Right lobe of liver (tissue), 4 donors: Measurements from ENCODE around the gene ULK1.

Experiments
- POLR2A ChIP-seq: fragments of 450-650 bp; IDR thresholded peaks from one replicate; pipeline ENCODE4 v1.6.1; 2017; ENCODE audit warnings: antibody characterized with exemption, mild to moderate bottlenecking
- TF ChIP-seq, protein P1 (sequence below), 4 donors: fragments of 200-600 bp in 3 of 4; fragments of 450-650 bp in 1 of 4; IDR thresholded peaks; one replicate each; pipeline versions ENCODE4 v1.5.1 to v1.8.0; 2016 to 2022; ENCODE audit warnings: antibody characterized with exemption in 4 of 4, mild to moderate bottlenecking in 2 of 4
- donor health status: DM: no; HTN: no; CAD: no.
- donor health status: DM: no; HTN: no; CAD: no.
- donor health status: DM: no; HTN: yes; CAD: no.

- TF ChIP-seq, protein P1, sequence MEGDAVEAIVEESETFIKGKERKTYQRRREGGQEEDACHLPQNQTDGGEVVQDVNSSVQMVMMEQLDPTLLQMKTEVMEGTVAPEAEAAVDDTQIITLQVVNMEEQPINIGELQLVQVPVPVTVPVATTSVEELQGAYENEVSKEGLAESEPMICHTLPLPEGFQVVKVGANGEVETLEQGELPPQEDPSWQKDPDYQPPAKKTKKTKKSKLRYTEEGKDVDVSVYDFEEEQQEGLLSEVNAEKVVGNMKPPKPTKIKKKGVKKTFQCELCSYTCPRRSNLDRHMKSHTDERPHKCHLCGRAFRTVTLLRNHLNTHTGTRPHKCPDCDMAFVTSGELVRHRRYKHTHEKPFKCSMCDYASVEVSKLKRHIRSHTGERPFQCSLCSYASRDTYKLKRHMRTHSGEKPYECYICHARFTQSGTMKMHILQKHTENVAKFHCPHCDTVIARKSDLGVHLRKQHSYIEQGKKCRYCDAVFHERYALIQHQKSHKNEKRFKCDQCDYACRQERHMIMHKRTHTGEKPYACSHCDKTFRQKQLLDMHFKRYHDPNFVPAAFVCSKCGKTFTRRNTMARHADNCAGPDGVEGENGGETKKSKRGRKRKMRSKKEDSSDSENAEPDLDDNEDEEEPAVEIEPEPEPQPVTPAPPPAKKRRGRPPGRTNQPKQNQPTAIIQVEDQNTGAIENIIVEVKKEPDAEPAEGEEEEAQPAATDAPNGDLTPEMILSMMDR (IDR thresholded peaks at IDR 0.05), result no peak
- no peak for TF ChIP-seq POLR2A
Measured at GRCh38 chr12:131855521-131856142, 38.8 kb upstream of the ULK1 start.
